Breast epithelium (tissue), 4 donors: ENCODE results near the gene YAP1. TPM values are rescaled to one million over a fixed set of nuclear protein-coding genes. Genes with fewer than 3 reads are reported as not detected.

Experiments used
- DNase-seq, 2 donors: peaks; one replicate each; pipeline ENCODE4 v3.0.0-alpha.2; 2019; ENCODE audit warnings: low spot score in 2 of 2
- H3K27ac ChIP-seq, 2 donors: fragments of 200-600 bp; sonication (generic) in 1 of 2; one replicate each; pipeline ENCODE4 v1.5.1; 2016 to 2019; ENCODE audit warnings: mild to moderate bottlenecking in 1 of 2
- H3K27me3 ChIP-seq, 2 donors: fragments of 200-600 bp; sonication (generic) in 1 of 2; one replicate each; pipeline versions ENCODE4 v1.5.1 to v1.6.0; 2017 to 2019; ENCODE audit warnings: control low read depth in 1 of 2, mild to moderate bottlenecking in 1 of 2
- H3K36me3 ChIP-seq: fragments of 200-600 bp; one replicate; pipeline ENCODE4 v1.5.1; 2019
- H3K4me1 ChIP-seq, 2 donors: fragments of 200-600 bp; sonication (generic); one replicate each; pipeline ENCODE4 v1.5.1; 2016 to 2019; ENCODE audit warnings: control low read depth in 1 of 2
- H3K4me3 ChIP-seq, 3 donors: fragments of 200-600 bp; sonication (generic); 1 replicate in 2 of 3; 2 replicates in 1 of 3; pipeline ENCODE4 v1.5.1; 2016 to 2019; ENCODE audit warnings: mild to moderate bottlenecking in 3 of 3, moderate library complexity in 2 of 3
- H3K9me3 ChIP-seq, 2 donors: fragments of 200-600 bp; sonication (generic) in 1 of 2; one replicate each; pipeline ENCODE4 v1.5.1; 2016 to 2019; ENCODE audit warnings: control low read depth in 1 of 2
- POLR2A ChIP-seq: fragments of 450-650 bp; IDR thresholded peaks from one replicate; pipeline ENCODE4 v1.6.1; 2016; ENCODE audit warnings: antibody characterized with exemption, mild to moderate bottlenecking, moderate library complexity
- POLR2AphosphoS5 ChIP-seq, 3 donors: sonication (generic); formaldehyde crosslinking; IDR thresholded peaks; one replicate each; pipeline ENCODE4 v1.6.1; 2017; ENCODE audit warnings: antibody characterized with exemption in 3 of 3
- intact Hi-C: fragments of 100-400 bp; cut with DNase I; formaldehyde crosslinking; loops from one replicate; pipeline ENCODE4 v1.15.1; 2023; ENCODE audit warnings: low total_unique reads
- total RNA-seq, 3 donors: library from RNA; depleted of rRNA; stranded (reverse); fragments of >200 nt; gene quantifications; one replicate each; pipeline ENCODE4 v1.1.0, GENCODE V29; 2016
- TF ChIP-seq, protein P1 (sequence below), 3 donors: fragments of 450-650 bp; IDR thresholded peaks; one replicate each; pipeline ENCODE4 v1.5.1; 2016 to 2017; ENCODE audit warnings: antibody characterized with exemption in 3 of 3, mild to moderate bottlenecking in 3 of 3, moderate library complexity in 3 of 3

YAP1 gene
- total RNA-seq, 3 donors from 2014 or later = 179 to 215 (median 184) TPM

GRCh38 chr11:102225689-102226568 is 115.7 kb downstream of the YAP1 start:
- Histone ChIP-seq H3K27me3 (no peaks in the 10 kb centered on the region), H3K27ac (peak overlapping the region; percentile 22 to 30), H3K36me3 (no peaks in the 10 kb centered on the region), H3K4me3 (no peak overlapping the region), H3K4me1 (peaks cover 0 to 13% of the 10 kb centered on the region in 2 donors), H3K9me3 (no peaks in the 10 kb centered on the region)
- DNase-seq = no peak
- intact Hi-C loops = no loop called here
- TF ChIP-seq POLR2A = no peak
- TF ChIP-seq, protein P1, sequence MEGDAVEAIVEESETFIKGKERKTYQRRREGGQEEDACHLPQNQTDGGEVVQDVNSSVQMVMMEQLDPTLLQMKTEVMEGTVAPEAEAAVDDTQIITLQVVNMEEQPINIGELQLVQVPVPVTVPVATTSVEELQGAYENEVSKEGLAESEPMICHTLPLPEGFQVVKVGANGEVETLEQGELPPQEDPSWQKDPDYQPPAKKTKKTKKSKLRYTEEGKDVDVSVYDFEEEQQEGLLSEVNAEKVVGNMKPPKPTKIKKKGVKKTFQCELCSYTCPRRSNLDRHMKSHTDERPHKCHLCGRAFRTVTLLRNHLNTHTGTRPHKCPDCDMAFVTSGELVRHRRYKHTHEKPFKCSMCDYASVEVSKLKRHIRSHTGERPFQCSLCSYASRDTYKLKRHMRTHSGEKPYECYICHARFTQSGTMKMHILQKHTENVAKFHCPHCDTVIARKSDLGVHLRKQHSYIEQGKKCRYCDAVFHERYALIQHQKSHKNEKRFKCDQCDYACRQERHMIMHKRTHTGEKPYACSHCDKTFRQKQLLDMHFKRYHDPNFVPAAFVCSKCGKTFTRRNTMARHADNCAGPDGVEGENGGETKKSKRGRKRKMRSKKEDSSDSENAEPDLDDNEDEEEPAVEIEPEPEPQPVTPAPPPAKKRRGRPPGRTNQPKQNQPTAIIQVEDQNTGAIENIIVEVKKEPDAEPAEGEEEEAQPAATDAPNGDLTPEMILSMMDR (IDR thresholded peaks at IDR 0.05) = no peak
- TF ChIP-seq POLR2AphosphoS5 (IDR thresholded peaks at IDR 0.05) = no peak

GRCh38 chr11:102226702-102227490 is 116.6 kb downstream of the YAP1 start:
- intact Hi-C loops = no loop called here
- Histone ChIP-seq H3K36me3 (no peaks in the 10 kb centered on the region), H3K4me3 (no peak overlapping the region), H3K4me1 (peaks cover 0 to 13% of the 10 kb centered on the region in 2 donors), H3K27ac (peak overlapping the region; percentile 22 to 30), H3K27me3 (no peaks in the 10 kb centered on the region), H3K9me3 (no peaks in the 10 kb centered on the region)
- TF ChIP-seq POLR2A (no peak), POLR2AphosphoS5 (IDR thresholded peaks at IDR 0.05) (no peak)
- TF ChIP-seq, protein P1 (IDR thresholded peaks at IDR 0.05) = no peak
- peak in 1 of 2 donors; percentile 45 for DNase-seq

DNA sequence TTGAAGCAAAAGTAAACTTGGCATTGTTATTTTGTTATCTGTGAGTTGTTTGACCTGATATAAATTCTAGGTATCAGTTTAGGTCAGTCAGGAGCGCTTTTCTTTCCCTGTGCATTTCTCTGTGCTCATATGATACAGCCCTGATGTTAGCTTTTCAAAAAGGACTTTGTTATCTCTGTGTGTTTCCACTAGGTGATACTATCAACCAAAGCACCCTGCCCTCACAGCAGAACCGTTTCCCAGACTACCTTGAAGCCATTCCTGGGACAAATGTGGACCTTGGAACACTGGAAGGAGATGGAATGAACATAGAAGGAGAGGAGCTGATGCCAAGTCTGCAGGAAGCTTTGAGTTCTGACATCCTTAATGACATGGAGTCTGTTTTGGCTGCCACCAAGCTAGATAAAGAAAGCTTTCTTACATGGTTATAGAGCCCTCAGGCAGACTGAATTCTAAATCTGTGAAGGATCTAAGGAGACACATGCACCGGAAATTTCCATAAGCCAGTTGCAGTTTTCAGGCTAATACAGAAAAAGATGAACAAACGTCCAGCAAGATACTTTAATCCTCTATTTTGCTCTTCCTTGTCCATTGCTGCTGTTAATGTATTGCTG is 119.4 kb downstream of the YAP1 start:
- Histone ChIP-seq H3K36me3 (no peaks in the 10 kb centered on the region), H3K27me3 (no peaks in the 10 kb centered on the region)
- intact Hi-C loops = no loop called here

GRCh38 chr11:102230186-102230585 is 119.9 kb downstream of the YAP1 start:
- no peak for DNase-seq
- Histone ChIP-seq H3K9me3 (no peaks in the 10 kb centered on the region), H3K27ac (peak overlapping the region; percentile 0 to 2), H3K4me1 (peaks cover 0 to 13% of the 10 kb centered on the region in 2 donors), H3K36me3 (no peaks in the 10 kb centered on the region), H3K27me3 (no peaks in the 10 kb centered on the region), H3K4me3 (no peak overlapping the region)
- no peak for TF ChIP-seq POLR2AphosphoS5 (IDR thresholded peaks at IDR 0.05)
- TF ChIP-seq, protein P1 (IDR thresholded peaks at IDR 0.05) = no peak
- TF ChIP-seq POLR2A = no peak
- intact Hi-C loops = no loop called here

More for the DNA sequence above, 119.4 kb downstream of the YAP1 start:
- peaks cover 0 to 13% of the 10 kb centered on the region in 2 donors for H3K4me1 ChIP-seq
- no peak for DNase-seq
- no peaks in the 10 kb centered on the region for H3K9me3 ChIP-seq
- peak overlapping the region; percentile 2 to 15 for H3K27ac ChIP-seq
- TF ChIP-seq POLR2AphosphoS5 (IDR thresholded peaks at IDR 0.05) (no peak), POLR2A (no peak)
- TF ChIP-seq, protein P1 (IDR thresholded peaks at IDR 0.05) = no peak
- no peak overlapping the region for H3K4me3 ChIP-seq
